Transverse colon (tissue), 4 donors: Measurements from ENCODE around the gene HCST.

Source experiments
- CTCF ChIP-seq, 5 experiments: fragments of 200-600 bp in 3 of 5; fragments of 450-650 bp in 2 of 5; sonication (generic) in 3 of 5; IDR thresholded peaks; 1 replicate in 2 of 5; 2 replicates in 3 of 5; pipeline ENCODE4 v1.5.1; 2016 to 2017; ENCODE audit warnings: antibody characterized with exemption in 5 of 5, inconsistent platforms in 3 of 5, mild to moderate bottlenecking in 2 of 5, moderate library complexity in 1 of 5
- POLR2A ChIP-seq: fragments of 450-650 bp; IDR thresholded peaks from one replicate; pipeline ENCODE4 v1.6.1; 2016; ENCODE audit warnings: antibody characterized with exemption, mild to moderate bottlenecking, moderate library complexity
- POLR2AphosphoS5 ChIP-seq, 3 donors: sonication (generic); formaldehyde crosslinking; IDR thresholded peaks; one replicate each; pipeline ENCODE4 v1.6.1; 2016; ENCODE audit warnings: antibody characterized with exemption in 3 of 3

DNA sequence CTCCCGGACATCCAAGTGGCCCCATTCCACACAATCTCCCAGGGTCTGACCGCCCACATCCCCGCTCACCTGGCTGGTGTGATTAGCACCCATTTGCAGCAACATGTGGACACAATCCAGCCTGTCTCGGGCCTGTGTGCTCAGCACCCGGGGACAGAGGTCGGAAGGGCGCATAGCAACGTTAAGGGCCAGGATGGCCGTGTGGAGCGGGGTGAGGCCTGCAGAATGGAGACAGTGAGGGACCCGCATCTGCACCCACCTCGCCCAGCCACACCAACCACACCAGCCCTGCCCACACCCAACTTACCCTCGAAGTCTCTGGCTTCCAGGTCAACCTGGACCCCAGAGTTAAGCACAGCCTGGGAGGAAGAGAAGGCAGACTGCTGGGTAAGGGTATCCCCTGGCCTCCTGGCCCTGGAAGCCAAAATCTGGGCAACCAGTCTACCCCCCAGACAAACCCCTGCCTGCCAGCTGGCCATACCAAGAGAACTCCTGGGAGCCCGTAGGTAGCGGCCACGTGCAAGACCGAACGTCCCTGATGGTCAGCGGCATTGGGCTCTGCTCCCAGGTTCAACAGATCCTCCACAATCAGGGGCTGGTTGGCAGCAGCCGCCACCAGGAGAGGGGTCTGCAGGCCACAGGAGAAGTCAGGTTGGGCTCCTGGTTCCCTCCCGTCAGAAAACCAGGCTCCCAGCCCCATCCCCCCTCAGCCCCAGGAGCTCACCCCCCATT lies 6.3 kb upstream of the HCST start:
- TF ChIP-seq CTCF (IDR thresholded peaks at IDR 0.05), result no peak
- no peak for TF ChIP-seq POLR2AphosphoS5 (IDR thresholded peaks at IDR 0.05)
- TF ChIP-seq POLR2A, result no peak
